NCI-H146 treated with DMSO at 0.1 percent for 48 hours (cell line): Measurements from ENCODE around the gene RASSF1.

ENCODE experiments used
- DNase-seq: peaks from one replicate; lab custom pipeline; 2025; ENCODE audit not compliant: unreplicated experiment; lab: John Stamatoyannopoulos, UW

RASSF1 gene

DNA sequence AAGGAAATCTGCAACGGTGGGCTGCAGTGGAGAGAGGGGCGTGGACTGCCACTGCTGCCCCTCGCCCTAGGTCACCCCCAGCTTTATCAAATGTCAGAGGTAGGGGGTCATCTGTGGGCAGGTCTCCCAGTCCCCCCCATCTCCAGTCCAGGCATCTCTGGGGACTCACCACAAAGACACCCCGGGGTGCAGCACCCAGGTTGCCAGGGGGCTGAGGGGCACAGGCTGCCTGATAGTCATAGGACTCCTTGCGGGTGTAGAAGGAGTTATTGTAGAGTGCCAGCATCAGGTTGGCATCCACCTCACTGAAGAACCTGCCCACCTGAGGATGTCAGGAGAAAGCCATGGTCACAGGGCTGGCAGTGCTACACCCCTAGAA, 25.2 kb upstream of the RASSF1 start:
- DNase-seq = no peak

- DNase-seq = peak; percentile 58
Observed at GRCh38 chr3:50365080-50365841, 24.6 kb upstream of the RASSF1 start.

DNA sequence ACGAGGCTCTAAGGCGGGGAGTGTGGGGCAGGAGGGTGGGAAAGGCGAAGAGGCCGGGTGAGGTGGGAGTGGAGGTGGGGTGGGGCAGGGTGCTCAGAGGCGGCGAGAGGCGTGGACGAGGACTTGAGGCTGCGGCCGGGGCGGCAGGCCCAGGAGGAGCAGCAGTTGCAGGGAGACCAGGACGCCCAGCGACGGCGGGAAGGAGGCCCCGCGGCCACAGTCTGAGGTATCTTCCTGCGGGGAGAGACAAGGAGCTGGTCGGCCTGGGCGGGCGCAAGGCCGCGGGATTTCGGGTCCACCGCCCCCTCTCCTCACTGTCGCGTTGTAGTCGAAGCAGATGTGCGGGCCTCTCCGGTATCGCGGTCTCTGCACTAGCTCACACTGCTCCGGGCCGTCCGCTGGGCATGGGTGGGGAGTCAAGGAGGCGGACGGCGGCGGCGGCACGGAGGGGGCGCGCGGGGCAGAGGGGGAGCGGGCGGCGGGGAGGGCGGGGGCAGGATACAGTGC, 24.0 kb upstream of the RASSF1 start:
- no peak for DNase-seq

DNA sequence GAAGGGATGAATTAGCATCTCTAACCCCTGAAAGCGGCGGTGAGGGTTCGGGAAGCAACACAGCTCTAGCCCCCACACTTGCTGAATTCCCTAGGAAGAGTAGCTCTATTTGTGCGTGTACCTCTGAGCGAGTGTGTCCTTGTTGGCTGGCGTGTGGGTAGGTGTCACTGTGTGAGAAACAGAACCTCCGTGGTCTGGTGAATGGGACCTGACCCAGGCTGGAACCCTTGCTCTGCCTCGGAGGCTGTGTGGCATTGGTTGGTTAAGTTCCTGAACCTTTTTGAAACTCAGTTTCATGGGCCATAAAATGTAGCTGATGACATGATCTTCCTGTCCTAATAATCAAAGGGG, 19.1 kb upstream of the RASSF1 start:
- DNase-seq = no peak

GRCh38 chr3:50358911-50359759, 18.5 kb upstream of the RASSF1 start, which contains the start of gene TMEM115:
TSS of gene TMEM115 (minus strand) at chr3:50359521. CDS start at chr3:50359063, 458 bp downstream.
- peak; percentile 93 for DNase-seq

- DNase-seq = no peak
Observed at GRCh38 chr3:50358355-50358910, 17.8 kb upstream of the RASSF1 start.

GRCh38 chr3:50357481-50357880, 16.8 kb upstream of the RASSF1 start:
- DNase-seq = no peak

- DNase-seq = no peak
Observed at GRCh38 chr3:50356553-50356952, 15.9 kb upstream of the RASSF1 start.

GRCh38 chr3:50355829-50356552, 15.4 kb upstream of the RASSF1 start:
- DNase-seq = no peak

GRCh38 chr3:50354850-50355249, 14.2 kb upstream of the RASSF1 start:
- DNase-seq = no peak

DNA sequence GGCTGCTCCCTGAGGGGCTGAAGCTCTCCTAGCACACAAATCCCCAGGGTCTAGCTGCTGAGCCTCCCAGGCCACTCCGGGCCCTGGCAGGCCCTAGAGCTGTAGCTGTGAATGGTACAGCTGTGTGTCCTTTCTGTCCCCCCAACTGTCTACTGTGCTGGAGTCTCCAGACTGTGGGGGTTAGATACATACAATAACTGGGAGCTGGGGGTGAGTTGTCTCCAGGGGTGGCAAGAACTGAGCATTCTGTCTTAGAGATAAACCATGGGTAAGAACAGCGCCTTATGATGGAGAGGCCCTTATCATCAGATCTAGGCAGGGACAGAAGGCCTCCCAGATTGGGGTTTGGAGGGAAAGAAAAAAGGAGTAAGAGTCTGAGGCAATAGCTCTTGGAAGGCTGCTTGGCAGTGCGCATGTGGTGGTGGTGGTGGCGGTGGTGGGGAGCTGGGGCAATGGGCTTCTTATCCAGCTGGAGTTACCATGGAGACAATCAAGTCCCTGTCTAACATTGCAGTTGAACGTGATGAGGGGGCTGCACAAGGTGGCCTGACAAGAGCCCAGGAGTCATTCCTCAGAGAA, 13.6 kb upstream of the RASSF1 start:
- no peak for DNase-seq

GRCh38 chr3:50353245-50354004, 12.8 kb upstream of the RASSF1 start:
- no peak for DNase-seq

- no peak for DNase-seq
Observed at GRCh38 chr3:50352781-50353180, 12.1 kb upstream of the RASSF1 start.

DNA sequence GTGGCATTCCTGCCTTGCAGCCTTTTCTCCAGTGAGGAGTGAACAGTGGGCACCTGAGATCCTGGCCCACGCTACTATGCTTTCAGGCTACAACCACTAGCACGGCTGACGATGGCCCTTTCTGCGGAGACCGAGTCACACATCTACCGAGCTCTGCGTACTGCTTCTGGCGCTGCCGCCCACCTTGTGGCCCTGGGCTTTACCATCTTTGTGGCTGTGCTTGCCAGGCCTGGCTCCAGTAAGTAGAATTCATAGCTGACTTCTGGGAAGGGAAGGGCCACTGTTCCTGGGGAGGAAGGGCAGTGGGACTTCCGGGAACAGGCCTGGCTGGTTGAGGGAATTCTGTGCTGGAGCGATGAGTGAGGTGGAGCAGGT, 10.7 kb upstream of the RASSF1 start:
- DNase-seq = no peak

- peak; percentile 76 for DNase-seq
Observed at GRCh38 chr3:50350527-50351322, 10.1 kb upstream of the RASSF1 start, which contains the start of the genes CYB561D2 and NPRL2. TSS of gene CYB561D2 (plus strand) at chr3:50350862. CDS start at chr3:50351434, 572 bp downstream. TSS of gene NPRL2 (minus strand) at chr3:50350775. CDS start at chr3:50350652, 123 bp downstream.

DNA sequence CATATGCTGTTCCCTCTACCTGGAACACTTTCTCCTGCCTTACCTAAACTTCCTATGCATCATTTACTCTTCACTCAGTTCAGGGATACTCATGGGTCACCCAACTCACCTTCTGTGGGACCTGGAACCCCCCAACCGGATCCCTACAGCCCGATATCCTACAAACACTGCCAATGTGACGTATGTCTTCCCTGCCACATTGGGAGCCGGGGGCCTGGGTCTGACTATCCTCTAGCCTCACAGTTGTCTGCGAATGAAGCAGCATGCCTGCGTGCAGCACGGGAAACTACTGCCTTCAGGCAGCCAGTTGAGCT, 9.5 kb upstream of the RASSF1 start:
- no peak for DNase-seq

DNA sequence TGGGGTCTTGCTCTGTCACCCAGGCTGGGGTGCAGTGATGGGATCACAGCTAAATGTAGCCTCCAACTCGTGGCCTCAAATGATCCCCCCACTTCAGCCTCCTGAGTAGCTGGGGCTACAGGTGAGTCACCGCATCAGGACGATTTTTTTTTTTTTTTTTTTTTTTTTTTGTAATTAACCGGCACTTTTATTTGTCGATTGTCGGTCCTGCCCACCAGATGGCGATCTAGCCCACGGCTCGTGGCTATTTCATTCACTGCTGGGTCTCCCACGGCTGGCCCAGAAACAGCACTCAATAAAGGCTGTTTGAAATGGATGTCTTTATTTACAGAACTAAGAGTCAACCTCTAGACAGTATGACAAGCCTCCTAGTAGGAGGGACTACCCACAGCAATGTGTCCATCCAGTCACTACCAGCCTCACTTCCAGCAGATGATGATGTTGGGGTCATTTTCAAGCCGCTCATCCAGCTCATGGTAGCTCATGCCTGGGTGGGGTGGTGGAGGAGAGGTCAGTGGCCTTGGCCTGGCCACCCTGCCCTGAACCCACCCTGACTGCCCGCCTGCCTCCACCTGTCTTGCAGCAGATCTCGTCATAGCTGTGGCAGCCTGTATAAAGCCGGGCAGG, 6.7 kb upstream of the RASSF1 start:
- DNase-seq = peak; percentile 35

- peak; percentile 13 for DNase-seq
Observed at GRCh38 chr3:50345586-50346234, 5.1 kb upstream of the RASSF1 start, which contains the start of gene ZMYND10. TSS of gene ZMYND10 (minus strand) at chr3:50345732. CDS start at chr3:50345579, 153 bp downstream.
